OCI-LY3 (cell line): ENCODE measurements around the gene BEND7.

ENCODE experiments used
- EZH2phosphoT487 ChIP-seq: fragments of 200-600 bp; shearing (Covaris generic); IDR thresholded peaks from 2 replicates; pipeline ENCODE4 v1.6.1; 2018; ENCODE audit warnings: antibody characterized with exemption, mixed run types, low read depth
- TF ChIP-seq, protein P1 (sequence below): fragments of 200-600, 300-600 bp; sonication (generic); IDR thresholded peaks from 2 replicates; pipeline ENCODE4 v1.5.1; 2014; ENCODE audit warnings: antibody characterized with exemption, low read length, low read depth

- TF ChIP-seq, protein P1, sequence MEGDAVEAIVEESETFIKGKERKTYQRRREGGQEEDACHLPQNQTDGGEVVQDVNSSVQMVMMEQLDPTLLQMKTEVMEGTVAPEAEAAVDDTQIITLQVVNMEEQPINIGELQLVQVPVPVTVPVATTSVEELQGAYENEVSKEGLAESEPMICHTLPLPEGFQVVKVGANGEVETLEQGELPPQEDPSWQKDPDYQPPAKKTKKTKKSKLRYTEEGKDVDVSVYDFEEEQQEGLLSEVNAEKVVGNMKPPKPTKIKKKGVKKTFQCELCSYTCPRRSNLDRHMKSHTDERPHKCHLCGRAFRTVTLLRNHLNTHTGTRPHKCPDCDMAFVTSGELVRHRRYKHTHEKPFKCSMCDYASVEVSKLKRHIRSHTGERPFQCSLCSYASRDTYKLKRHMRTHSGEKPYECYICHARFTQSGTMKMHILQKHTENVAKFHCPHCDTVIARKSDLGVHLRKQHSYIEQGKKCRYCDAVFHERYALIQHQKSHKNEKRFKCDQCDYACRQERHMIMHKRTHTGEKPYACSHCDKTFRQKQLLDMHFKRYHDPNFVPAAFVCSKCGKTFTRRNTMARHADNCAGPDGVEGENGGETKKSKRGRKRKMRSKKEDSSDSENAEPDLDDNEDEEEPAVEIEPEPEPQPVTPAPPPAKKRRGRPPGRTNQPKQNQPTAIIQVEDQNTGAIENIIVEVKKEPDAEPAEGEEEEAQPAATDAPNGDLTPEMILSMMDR, result no peak
- TF ChIP-seq EZH2phosphoT487, result no peak
Observed at GRCh38 chr10:13457958-13458686, 70.7 kb downstream of the BEND7 start.
